ENCODE data around the gene SDCBP2. TPM values are rescaled to one million over a fixed set of nuclear protein-coding genes. Genes with fewer than 3 reads are reported as not detected.
A peak's percentile ranks its signal among the peaks of the same experiment; 100 is the strongest.

Gene SDCBP2
- total RNA-seq, 1 experiment from 2014 or later, result 1.1 TPM

DNA sequence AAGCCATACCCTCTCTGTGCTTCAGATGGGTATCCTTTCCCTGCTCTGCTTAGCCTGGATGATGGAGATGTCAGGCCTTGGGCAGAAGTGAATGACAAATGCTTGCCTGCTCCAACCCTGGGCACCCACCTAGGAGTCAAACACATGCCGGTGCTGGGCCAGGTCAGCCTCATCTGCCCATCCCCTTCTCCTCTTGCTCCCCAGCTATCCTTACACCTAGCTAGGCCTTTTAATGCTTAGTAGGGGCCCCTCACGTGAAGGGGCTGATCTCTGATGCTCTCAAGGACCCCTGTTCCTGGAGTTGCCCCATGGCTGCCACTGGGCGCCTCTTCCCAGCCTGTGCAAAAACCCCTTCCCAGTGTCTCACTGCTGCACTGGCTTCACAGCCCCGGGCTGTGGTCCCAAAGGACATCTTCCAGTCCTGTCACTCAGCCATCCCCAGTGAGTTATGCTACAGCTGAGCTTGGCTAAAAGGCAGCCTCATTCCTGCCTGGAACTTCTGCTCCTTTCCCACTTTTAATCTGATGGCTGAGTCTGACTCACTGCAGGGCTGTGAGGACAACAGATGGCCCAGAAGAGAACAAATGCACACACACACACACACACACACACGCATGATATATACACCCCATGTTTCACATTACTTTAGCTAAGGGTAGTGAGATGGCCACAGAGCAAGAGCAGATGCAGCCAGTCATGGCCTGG is 12.8 kb upstream of the SDCBP2 start:
- Histone ChIP-seq H3K27me3 (ENCODE audit: control insufficient read depth, insufficient read depth, low read length) (no peaks in the 10 kb centered on the region), H3K36me3 (replicated peaks; ENCODE audit: control insufficient read depth, insufficient read depth, low read length) (no peaks in the 10 kb centered on the region), H3K4me3 (ENCODE audit: insufficient read depth, low read depth, low read length) (no peak overlapping the region)
- no peak for DNase-seq

DNA sequence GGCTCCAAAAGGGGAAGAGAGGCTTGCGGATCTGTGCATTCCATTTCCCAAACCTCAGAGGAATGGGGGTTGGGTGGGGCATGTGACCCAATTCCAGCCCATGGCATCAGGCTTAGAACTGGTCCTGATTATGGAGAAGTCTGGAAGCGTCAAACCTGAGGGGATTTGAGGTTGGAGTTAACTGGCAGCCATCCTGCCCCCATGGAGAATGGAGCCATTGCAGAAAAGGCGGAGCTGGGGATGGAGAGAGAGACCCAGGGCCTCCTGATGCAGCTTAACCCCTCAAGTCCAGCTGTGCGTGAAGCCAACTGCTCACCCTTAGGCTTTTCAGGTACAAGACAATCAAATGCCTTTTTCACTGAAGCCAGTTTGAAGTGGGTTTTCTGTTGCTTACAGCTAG is 9.9 kb upstream of the SDCBP2 start:
- H3K36me3 ChIP-seq (replicated peaks; ENCODE audit: control insufficient read depth, insufficient read depth, low read length), result no peaks in the 10 kb centered on the region
- DNase-seq, result no peak
- no peak overlapping the region for H3K4me3 ChIP-seq (ENCODE audit: insufficient read depth, low read depth, low read length)
- H3K27me3 ChIP-seq (ENCODE audit: control insufficient read depth, insufficient read depth, low read length), result no peaks in the 10 kb centered on the region

DNA sequence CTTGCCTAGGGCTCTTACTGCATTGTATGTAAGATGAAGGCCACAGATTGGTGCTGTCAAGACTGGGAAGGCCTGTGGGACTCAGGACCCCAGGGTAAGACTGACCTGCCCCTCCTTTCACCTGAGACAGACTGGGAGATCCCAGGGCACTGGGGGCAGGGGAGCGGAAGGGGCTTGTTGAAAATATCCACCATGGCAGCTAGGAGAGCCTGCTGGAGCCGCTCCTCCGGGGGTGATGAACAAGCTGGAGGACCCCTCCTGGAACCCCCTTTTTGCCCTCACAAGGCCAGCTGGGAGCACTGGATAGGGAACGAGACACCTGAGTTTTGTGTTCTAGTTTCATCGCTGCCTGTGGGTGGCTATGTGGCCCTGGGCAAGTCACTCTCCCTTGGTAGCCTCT is 9.2 kb upstream of the SDCBP2 start:
- no peaks in the 10 kb centered on the region; the same call in 1 of the 2 replicates for H3K36me3 ChIP-seq (replicated peaks; ENCODE audit: control insufficient read depth, insufficient read depth, low read length)
- H3K27me3 ChIP-seq (ENCODE audit: control insufficient read depth, insufficient read depth, low read length), result no peaks in the 10 kb centered on the region
- no peak overlapping the region for H3K4me3 ChIP-seq (ENCODE audit: insufficient read depth, low read depth, low read length)
- DNase-seq, result no peak

- H3K36me3 ChIP-seq (replicated peaks; ENCODE audit: control insufficient read depth, insufficient read depth, low read length), result peaks cover 3% of the 10 kb centered on the region; the same call in 1 of the 2 replicates
- H3K4me3 ChIP-seq (ENCODE audit: insufficient read depth, low read depth, low read length), result no peak overlapping the region
- no peak for DNase-seq
- no peaks in the 10 kb centered on the region for H3K27me3 ChIP-seq (ENCODE audit: control insufficient read depth, insufficient read depth, low read length)
Observed at GRCh38 chr20:1337441-1337840, 8.5 kb upstream of the SDCBP2 start.

GRCh38 chr20:1336699-1337367 is 7.9 kb upstream of the SDCBP2 start:
- H3K27me3 ChIP-seq (ENCODE audit: control insufficient read depth, insufficient read depth, low read length), result no peaks in the 10 kb centered on the region
- peaks cover 3% of the 10 kb centered on the region; the same call in 1 of the 2 replicates for H3K36me3 ChIP-seq (replicated peaks; ENCODE audit: control insufficient read depth, insufficient read depth, low read length)
- DNase-seq, result no peak
- H3K4me3 ChIP-seq (ENCODE audit: insufficient read depth, low read depth, low read length), result no peak overlapping the region

DNA sequence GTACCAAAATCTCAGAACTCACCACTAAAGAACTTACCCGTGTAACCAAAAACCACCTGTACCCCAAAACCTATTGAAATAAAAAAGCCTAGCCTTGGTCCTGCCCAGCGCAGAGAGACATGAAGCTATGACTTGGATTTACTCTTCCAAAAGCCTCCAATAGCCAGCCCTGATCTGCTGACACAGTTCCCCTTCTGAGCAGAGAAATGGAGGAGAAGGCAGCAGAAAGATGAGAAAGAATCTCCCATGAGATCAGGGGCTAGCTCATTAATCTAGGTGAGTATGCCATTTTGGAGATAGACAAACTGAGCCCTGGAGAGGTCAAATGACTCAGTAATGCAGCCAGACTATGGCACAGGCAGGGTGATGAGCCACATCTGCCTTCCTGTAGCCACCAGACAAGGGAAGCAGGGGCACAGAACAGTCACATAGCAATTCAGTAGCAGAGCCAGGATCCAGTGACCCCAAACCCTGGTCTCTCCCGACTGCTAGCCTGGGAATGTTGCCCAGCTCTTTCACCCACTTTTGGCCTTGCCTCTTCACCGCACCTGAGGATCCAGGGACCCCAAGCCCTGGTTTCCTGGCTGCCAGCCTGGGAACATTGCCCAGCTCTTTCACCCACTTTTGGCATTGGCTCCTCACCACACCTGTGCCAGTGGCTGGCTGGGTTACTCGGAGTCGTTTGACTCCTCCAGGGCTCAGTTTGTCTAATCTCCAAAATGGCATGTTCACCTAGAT is 7.2 kb upstream of the SDCBP2 start:
- Histone ChIP-seq H3K27me3 (ENCODE audit: control insufficient read depth, insufficient read depth, low read length) (no peaks in the 10 kb centered on the region), H3K36me3 (replicated peaks; ENCODE audit: control insufficient read depth, insufficient read depth, low read length) (peaks cover 3% of the 10 kb centered on the region; the same call in 1 of the 2 replicates), H3K4me3 (ENCODE audit: insufficient read depth, low read depth, low read length) (no peak overlapping the region)
- DNase-seq, result no peak

GRCh38 chr20:1334761-1335160 is 5.8 kb upstream of the SDCBP2 start:
- no peak for DNase-seq
- H3K36me3 ChIP-seq (replicated peaks; ENCODE audit: control insufficient read depth, insufficient read depth, low read length), result peaks cover 3% of the 10 kb centered on the region; the same call in 1 of the 2 replicates
- H3K27me3 ChIP-seq (ENCODE audit: control insufficient read depth, insufficient read depth, low read length), result no peaks in the 10 kb centered on the region
- H3K4me3 ChIP-seq (ENCODE audit: insufficient read depth, low read depth, low read length), result no peak overlapping the region

DNA sequence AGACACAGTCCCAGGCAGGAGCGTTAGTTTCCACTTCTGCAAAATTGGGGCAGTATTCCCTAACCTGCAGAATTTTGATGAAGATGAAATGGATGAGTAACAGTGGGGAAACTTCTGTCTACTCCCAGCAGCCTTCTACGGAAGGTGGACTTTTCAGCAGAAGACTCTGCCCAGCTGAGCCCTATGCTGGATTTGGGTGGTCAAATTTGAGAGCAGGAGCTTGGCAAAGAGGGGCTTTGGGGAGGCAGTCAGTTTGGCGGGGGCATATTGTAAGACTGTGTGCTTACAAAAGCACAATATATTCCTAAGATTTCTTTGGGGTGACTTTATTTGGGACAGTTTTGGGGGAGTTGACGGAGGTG is 5.4 kb upstream of the SDCBP2 start:
- Histone ChIP-seq H3K27me3 (ENCODE audit: control insufficient read depth, insufficient read depth, low read length) (no peaks in the 10 kb centered on the region), H3K4me3 (ENCODE audit: insufficient read depth, low read depth, low read length) (no peak overlapping the region), H3K36me3 (replicated peaks; ENCODE audit: control insufficient read depth, insufficient read depth, low read length) (peaks cover 3% of the 10 kb centered on the region; the same call in 1 of the 2 replicates)
- DNase-seq, result no peak

DNA sequence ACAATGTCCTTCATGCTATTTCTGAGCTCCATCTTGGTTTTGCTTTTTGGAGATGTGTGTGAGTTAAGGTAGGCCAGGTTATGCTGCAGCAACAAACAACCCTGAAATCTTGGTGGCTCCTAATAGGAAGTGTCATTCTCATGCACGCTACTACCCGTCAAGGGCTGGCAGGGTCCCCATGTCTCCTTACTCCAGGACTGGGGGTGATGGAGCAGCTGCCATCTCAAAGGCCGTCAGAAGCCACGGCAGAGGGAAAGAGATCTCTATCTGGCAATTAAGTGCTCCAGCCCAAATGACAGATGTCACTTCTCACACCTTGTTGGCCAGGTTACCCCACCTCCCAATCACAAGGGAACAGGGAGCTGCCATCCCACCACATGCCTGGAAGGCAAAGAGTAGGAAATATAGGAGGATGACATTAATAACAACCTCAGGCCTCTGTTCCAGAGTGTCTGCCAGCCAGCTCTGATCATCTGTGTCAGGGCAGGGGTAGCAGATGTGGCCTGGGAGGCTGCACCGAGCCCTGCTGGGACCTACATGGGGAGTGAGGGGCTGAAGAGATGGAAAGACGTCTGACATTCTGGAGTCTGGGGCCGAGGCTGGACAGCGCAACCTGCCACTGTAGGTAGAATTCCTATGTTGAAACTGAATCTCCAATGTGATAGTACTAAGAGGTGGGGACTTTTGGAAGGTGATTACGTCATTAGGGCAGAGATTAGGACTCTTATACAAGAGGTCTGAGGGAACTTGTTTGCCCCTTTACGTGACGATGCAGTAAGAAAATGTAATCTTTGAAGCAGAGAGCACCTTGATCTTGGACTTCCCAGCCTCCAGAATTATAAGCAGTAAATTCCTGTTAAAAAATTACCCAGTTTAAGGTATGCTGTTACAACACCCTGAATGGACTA is 4.8 kb upstream of the SDCBP2 start:
- no peak overlapping the region for H3K4me3 ChIP-seq (ENCODE audit: insufficient read depth, low read depth, low read length)
- peaks cover 3% of the 10 kb centered on the region; the same call in 1 of the 2 replicates for H3K36me3 ChIP-seq (replicated peaks; ENCODE audit: control insufficient read depth, insufficient read depth, low read length)
- no peaks in the 10 kb centered on the region for H3K27me3 ChIP-seq (ENCODE audit: control insufficient read depth, insufficient read depth, low read length)
- no peak for DNase-seq

GRCh38 chr20:1332749-1333300 is 3.9 kb upstream of the SDCBP2 start:
- peak; percentile 1 for DNase-seq
- Histone ChIP-seq H3K36me3 (replicated peaks; ENCODE audit: control insufficient read depth, insufficient read depth, low read length) (peaks cover 3% of the 10 kb centered on the region; the same call in 1 of the 2 replicates), H3K4me3 (ENCODE audit: insufficient read depth, low read depth, low read length) (no peak overlapping the region), H3K27me3 (ENCODE audit: control insufficient read depth, insufficient read depth, low read length) (no peaks in the 10 kb centered on the region)

DNA sequence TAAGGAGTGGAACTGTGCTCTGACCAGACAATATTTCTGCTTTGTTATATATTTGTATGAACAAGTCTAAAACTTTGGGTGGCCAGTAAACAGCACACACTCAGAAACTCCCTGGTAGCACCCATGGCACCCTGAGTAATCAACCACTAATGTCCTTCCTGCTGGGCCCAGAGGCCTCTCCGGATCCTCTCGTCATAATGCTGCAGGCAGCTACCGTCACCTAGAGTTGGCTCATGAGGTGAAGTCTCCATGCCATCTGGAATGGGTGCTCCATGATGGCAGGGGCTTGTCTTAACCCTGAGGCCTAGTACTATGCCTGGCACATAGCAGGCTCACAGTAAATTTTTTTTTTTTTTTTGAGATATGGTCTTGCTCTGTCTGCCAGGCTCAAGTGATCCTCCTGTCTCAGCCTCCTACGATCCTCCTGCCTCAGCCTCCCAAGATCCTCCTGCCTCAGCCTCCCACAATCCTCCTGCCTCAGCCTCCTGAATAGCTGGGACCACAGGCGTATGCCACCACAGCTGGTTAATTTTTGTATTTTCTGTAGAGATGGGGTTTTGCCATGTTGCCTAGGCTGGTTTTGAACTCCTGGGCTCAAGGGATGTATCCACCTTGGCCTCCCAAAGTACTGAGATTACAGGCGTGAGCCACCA is 3.0 kb upstream of the SDCBP2 start:
- peak; percentile 1 for DNase-seq
- Histone ChIP-seq H3K36me3 (replicated peaks; ENCODE audit: control insufficient read depth, insufficient read depth, low read length) (peaks cover 3% of the 10 kb centered on the region; the same call in 1 of the 2 replicates), H3K4me3 (ENCODE audit: insufficient read depth, low read depth, low read length) (no peak overlapping the region), H3K27me3 (ENCODE audit: control insufficient read depth, insufficient read depth, low read length) (no peaks in the 10 kb centered on the region)

- no peak for DNase-seq
- Histone ChIP-seq H3K36me3 (replicated peaks; ENCODE audit: control insufficient read depth, insufficient read depth, low read length) (peaks cover 3% of the 10 kb centered on the region; the same call in 1 of the 2 replicates), H3K27me3 (ENCODE audit: control insufficient read depth, insufficient read depth, low read length) (no peaks in the 10 kb centered on the region), H3K4me3 (ENCODE audit: insufficient read depth, low read depth, low read length) (no peak overlapping the region)
Observed at GRCh38 chr20:1331101-1331500, 2.2 kb upstream of the SDCBP2 start.

- Histone ChIP-seq H3K27me3 (ENCODE audit: control insufficient read depth, insufficient read depth, low read length) (no peaks in the 10 kb centered on the region), H3K36me3 (replicated peaks; ENCODE audit: control insufficient read depth, insufficient read depth, low read length) (peaks cover 3% of the 10 kb centered on the region; the same call in 1 of the 2 replicates)
- DNase-seq, result peak; percentile 2
Observed at GRCh38 chr20:1330075-1330830, 1.3 kb upstream of the SDCBP2 start.

More at GRCh38 chr20:1330075-1330830, 1.3 kb upstream of the SDCBP2 start:
- H3K4me3 ChIP-seq (ENCODE audit: insufficient read depth, low read depth, low read length), result no peak overlapping the region

Measured in H7 (cell line).